Mesenchymal stem cell (in vitro differentiated cells and primary cell): ENCODE measurements around the gene RARS2.

Experiments used
- DNase-seq: peaks from one replicate; pipeline ENCODE4 v3.0.0-alpha.2; 2013
- H2AFZ ChIP-seq: one replicate; pipeline ENCODE4 v1.6.1; 2013; ENCODE audit warnings: low read depth, mild to moderate bottlenecking, control low read depth, inconsistent platforms, low read length, moderate library complexity
- H2AK5ac ChIP-seq: 2 replicates; pipeline ENCODE4 v1.6.1; 2013; ENCODE audit warnings: low read length, moderate library complexity, mild to moderate bottlenecking, inconsistent platforms; ENCODE audit not compliant: severe bottlenecking
- H2BK120ac ChIP-seq: one replicate; pipeline ENCODE4 v1.6.1; 2013; ENCODE audit warnings: low read depth, mild to moderate bottlenecking, inconsistent platforms, low read length, moderate library complexity
- H2BK12ac ChIP-seq, 2 experiments: one replicate each; pipeline ENCODE4 v1.6.1; 2013; ENCODE audit warnings: inconsistent platforms in 2 of 2, low read length in 2 of 2, mild to moderate bottlenecking in 2 of 2, moderate library complexity in 2 of 2, control low read depth in 1 of 2
- H2BK15ac ChIP-seq: one replicate; pipeline ENCODE4 v1.6.1; 2013; ENCODE audit warnings: mild to moderate bottlenecking, low read depth, inconsistent platforms; ENCODE audit not compliant: poor library complexity, severe bottlenecking
- H2BK5ac ChIP-seq: 2 replicates; pipeline ENCODE4 v1.6.1; 2013; ENCODE audit warnings: low read depth, mild to moderate bottlenecking, low read length, control low read depth, inconsistent platforms; ENCODE audit not compliant: poor library complexity, severe bottlenecking
- H3K14ac ChIP-seq, 2 experiments: one replicate each; pipeline ENCODE4 v1.6.1; 2013; ENCODE audit warnings: inconsistent platforms in 2 of 2, low read length in 2 of 2, control low read depth in 1 of 2, mild to moderate bottlenecking in 1 of 2, moderate library complexity in 1 of 2
- H3K18ac ChIP-seq, 2 experiments: one replicate each; pipeline ENCODE4 v1.6.1; 2013; ENCODE audit warnings: inconsistent platforms in 2 of 2, low read length in 2 of 2, control low read depth in 1 of 2, low read depth in 1 of 2, mild to moderate bottlenecking in 1 of 2
- H3K23ac ChIP-seq, 2 experiments: one replicate each; pipeline ENCODE4 v1.6.1; 2013; ENCODE audit warnings: inconsistent platforms in 2 of 2, low read length in 2 of 2, mild to moderate bottlenecking in 2 of 2, moderate library complexity in 2 of 2, control low read depth in 1 of 2
- H3K27ac ChIP-seq: 2 replicates; pipeline ENCODE4 v1.5.1; 2013; ENCODE audit warnings: mild to moderate bottlenecking, moderate library complexity, low read length, control low read depth, inconsistent platforms; ENCODE audit not compliant: poor library complexity, severe bottlenecking
- H3K27me3 ChIP-seq, 2 experiments: 2 replicates each; pipeline versions ENCODE4 v1.6.1 to v1.7.0; 2013; ENCODE audit warnings: low read length in 2 of 2, mild to moderate bottlenecking in 2 of 2, moderate library complexity in 2 of 2, control low read depth in 1 of 2, inconsistent platforms in 1 of 2; ENCODE audit not compliant: control insufficient read depth in 1 of 2, insufficient read depth in 1 of 2
- H3K36me3 ChIP-seq, 2 experiments: 2 replicates each; pipeline versions ENCODE4 v1.6.1 to v1.7.0; 2013; ENCODE audit warnings: low read length in 2 of 2, control low read depth in 1 of 2, inconsistent platforms in 1 of 2, low read depth in 1 of 2, mild to moderate bottlenecking in 1 of 2; ENCODE audit not compliant: insufficient read depth in 2 of 2, control insufficient read depth in 1 of 2
- H3K4ac ChIP-seq, 2 experiments: one replicate each; pipeline ENCODE4 v1.6.1; 2013; ENCODE audit warnings: inconsistent platforms in 2 of 2, low read length in 2 of 2, mild to moderate bottlenecking in 2 of 2, moderate library complexity in 2 of 2, control low read depth in 1 of 2, low read depth in 1 of 2
- H3K4me1 ChIP-seq: 2 replicates; pipeline ENCODE4 v1.6.1; 2013; ENCODE audit warnings: low read depth, low read length, control low read depth; ENCODE audit not compliant: control insufficient read depth, insufficient read depth
- H3K4me2 ChIP-seq: 2 replicates; pipeline ENCODE4 v1.6.1; 2013; ENCODE audit warnings: low read length, mild to moderate bottlenecking, inconsistent platforms; ENCODE audit not compliant: poor library complexity, severe bottlenecking
- H3K4me3 ChIP-seq, 2 experiments: 2 replicates each; pipeline versions ENCODE4 v1.5.1 to v1.7.0; 2013; ENCODE audit warnings: low read length in 2 of 2, mild to moderate bottlenecking in 2 of 2, control low read depth in 1 of 2, low read depth in 1 of 2; ENCODE audit not compliant: insufficient read depth in 1 of 2
- H3K79me1 ChIP-seq: replicated peaks from 2 replicates; pipeline ENCODE4 v1.6.1; 2013; ENCODE audit warnings: mild to moderate bottlenecking, control low read depth, low read length, inconsistent platforms; ENCODE audit not compliant: poor library complexity, severe bottlenecking
- H3K9ac ChIP-seq: 2 replicates; pipeline ENCODE4 v1.7.0; 2013; ENCODE audit warnings: mild to moderate bottlenecking, low read length, moderate library complexity
- H3K9me3 ChIP-seq: 2 replicates; pipeline ENCODE4 v1.7.0; 2013; ENCODE audit warnings: mild to moderate bottlenecking, low read length; ENCODE audit not compliant: control insufficient read depth
- H4K8ac ChIP-seq: one replicate; pipeline ENCODE4 v1.6.1; 2013; ENCODE audit warnings: inconsistent platforms, mild to moderate bottlenecking, low read length, moderate library complexity
- H4K91ac ChIP-seq: one replicate; pipeline ENCODE4 v1.6.1; 2013; ENCODE audit warnings: mild to moderate bottlenecking, low read length, inconsistent platforms
- WGBS: methylation state at CpG from one replicate; pipeline ENCODE4 v1.1.7; 2013; ENCODE audit warnings: mixed read lengths; 5-methylcytosine and 5-hydroxymethylcytosine counted together

RARS2 gene

DNA sequence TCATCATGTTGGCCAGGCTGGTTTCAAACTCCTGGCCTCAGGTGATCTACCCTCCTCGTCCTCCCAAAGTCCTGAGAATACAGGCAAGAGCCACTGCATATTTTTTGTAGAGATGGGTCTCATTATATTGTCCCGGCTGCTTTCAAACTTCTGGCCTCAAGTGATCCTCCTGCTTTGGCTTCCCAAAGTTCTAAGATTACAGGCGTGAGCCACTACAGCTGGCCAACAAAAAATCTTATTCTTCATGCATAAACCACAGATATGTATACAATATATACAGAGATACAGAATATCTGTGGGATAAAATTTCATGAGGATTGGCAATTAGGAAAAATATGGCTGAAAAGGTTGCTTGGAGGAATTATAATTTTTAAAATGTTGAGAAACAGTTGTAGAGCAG is 67.1 kb downstream of the RARS2 start:
- Histone ChIP-seq H2AFZ (no peak overlapping the region), H3K4me2 (no peak overlapping the region), H3K4me3 (no peak overlapping the region), H3K9ac (no peak overlapping the region), H4K91ac (no peak overlapping the region), H3K14ac (no peak overlapping the region), H3K23ac (no peak overlapping the region), H2BK15ac (no peak overlapping the region), H3K4me1 (peaks cover under 1% of the 10 kb centered on the region), H3K79me1 (peaks cover 11% of the 10 kb centered on the region), H4K8ac (no peak overlapping the region), H2BK5ac (no peak overlapping the region), H2BK12ac (no peak overlapping the region), H3K27me3 (no peaks in the 10 kb centered on the region), H2AK5ac (no peak overlapping the region), H3K9me3 (no peaks in the 10 kb centered on the region), H3K36me3 (peaks cover 13 to 78% of the 10 kb centered on the region in 2 experiments), H3K18ac (no peak overlapping the region), H3K4ac (no peak overlapping the region), H2BK120ac (no peak overlapping the region), H3K27ac (no peak overlapping the region)
- WGBS, result 92% methylated on average over 2 of the region's 3 CpGs
- DNase-seq, result no peak

DNA sequence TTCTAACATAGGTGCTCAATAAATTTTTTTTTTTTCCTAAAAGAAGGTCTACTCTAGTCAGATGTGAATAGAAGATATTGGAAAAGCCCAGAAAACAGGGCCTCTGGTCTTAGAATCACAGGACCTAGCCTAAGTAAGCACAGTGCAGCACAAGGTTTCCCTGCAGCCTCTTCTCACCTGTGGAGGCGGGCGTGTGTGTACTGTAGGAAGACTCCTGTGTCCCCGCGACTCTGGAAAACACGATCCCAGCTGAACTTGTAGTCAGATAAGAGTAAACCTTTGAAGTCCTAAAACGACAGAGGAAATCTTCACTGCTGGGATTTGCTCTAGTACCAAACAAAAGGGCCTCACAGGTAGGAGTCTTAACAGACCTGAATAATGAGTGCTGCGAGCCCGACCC is 71.3 kb downstream of the RARS2 start:
- no peaks in the 10 kb centered on the region for H3K27me3 ChIP-seq
- DNase-seq, result no peak
- H3K4me3 ChIP-seq, result no peak overlapping the region
- no peak overlapping the region for H2BK15ac ChIP-seq
- H3K18ac ChIP-seq, result no peak overlapping the region
- no peak overlapping the region for H3K23ac ChIP-seq
- H2BK12ac ChIP-seq, result no peak overlapping the region
- H2BK120ac ChIP-seq, result no peak overlapping the region
- no peak overlapping the region for H3K14ac ChIP-seq
- H3K9me3 ChIP-seq, result no peaks in the 10 kb centered on the region
- H4K8ac ChIP-seq, result no peak overlapping the region
- no peak overlapping the region for H2AK5ac ChIP-seq
- H3K79me1 ChIP-seq, result peaks cover 8% of the 10 kb centered on the region
- H3K4me2 ChIP-seq, result no peak overlapping the region
- no peak overlapping the region for H2AFZ ChIP-seq
- no peak overlapping the region for H4K91ac ChIP-seq
- no peak overlapping the region for H3K9ac ChIP-seq
- no peaks in the 10 kb centered on the region for H3K4me1 ChIP-seq
- H3K4ac ChIP-seq, result no peak overlapping the region
- WGBS, result 99% methylated on average over 8 of the region's 8 CpGs
- peaks cover 10 to 88% of the 10 kb centered on the region in 2 experiments for H3K36me3 ChIP-seq
- no peak overlapping the region for H3K27ac ChIP-seq
- no peak overlapping the region for H2BK5ac ChIP-seq

DNA sequence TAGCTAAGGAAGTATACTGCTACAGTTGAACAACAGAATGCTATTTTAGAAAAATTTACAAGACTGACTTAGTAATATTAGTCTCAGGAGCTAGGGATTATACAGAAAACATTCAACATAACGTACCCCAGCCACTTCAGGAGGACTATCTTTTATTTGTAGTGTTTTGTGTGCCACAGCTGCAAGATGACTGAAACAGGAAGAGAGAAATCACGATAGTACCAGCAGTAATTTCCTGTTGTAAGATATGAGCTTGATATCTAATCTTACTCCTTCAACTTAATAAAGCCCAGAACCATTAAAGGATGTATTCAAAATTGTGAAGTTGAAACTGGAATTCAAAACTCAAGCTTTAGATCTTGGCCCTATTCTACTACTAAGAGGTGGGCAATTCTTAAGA is 75.0 kb downstream of the RARS2 start:
- Histone ChIP-seq H3K14ac (no peak overlapping the region), H4K8ac (no peak overlapping the region), H3K4me1 (no peaks in the 10 kb centered on the region), H3K9ac (no peak overlapping the region), H2AFZ (no peak overlapping the region), H3K27me3 (no peaks in the 10 kb centered on the region), H3K4me2 (no peak overlapping the region), H2BK5ac (no peak overlapping the region), H2BK12ac (no peak overlapping the region), H3K4ac (no peak overlapping the region), H3K36me3 (peaks cover 14 to 94% of the 10 kb centered on the region in 2 experiments), H3K23ac (no peak overlapping the region), H3K27ac (no peak overlapping the region), H2BK15ac (no peak overlapping the region), H3K9me3 (no peaks in the 10 kb centered on the region), H3K4me3 (no peak overlapping the region), H3K18ac (no peak overlapping the region), H2BK120ac (no peak overlapping the region), H3K79me1 (peaks cover 5% of the 10 kb centered on the region), H4K91ac (no peak overlapping the region), H2AK5ac (no peak overlapping the region)
- WGBS, result no CpG with 5 or more reads among the region's 2 CpGs
- DNase-seq, result no peak

DNA sequence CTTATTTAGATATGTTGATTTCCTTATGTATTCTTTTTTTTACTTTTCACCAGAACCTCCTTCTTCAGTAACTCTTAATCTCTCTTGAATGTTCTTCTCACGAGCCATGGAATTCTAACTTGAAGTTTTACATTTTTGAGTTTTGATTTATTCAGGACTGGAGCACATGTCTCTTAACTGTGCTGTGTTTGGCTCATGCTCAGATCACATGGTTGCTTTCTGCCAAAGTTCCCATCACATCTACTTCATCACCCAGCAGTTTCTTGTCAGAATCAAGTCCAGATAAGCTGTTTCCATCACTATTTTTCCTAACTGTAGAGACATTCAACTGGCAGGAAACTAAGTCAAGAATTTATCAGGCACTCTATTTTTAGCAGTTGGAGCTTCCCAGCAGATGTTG is 85.3 kb downstream of the RARS2 start:
- no peak overlapping the region for H2BK120ac ChIP-seq
- WGBS, result no CpG with 5 or more reads among the region's 1 CpG
- no peak overlapping the region for H4K91ac ChIP-seq
- H3K18ac ChIP-seq, result no peak overlapping the region
- H2BK5ac ChIP-seq, result no peak overlapping the region
- no peak overlapping the region for H2AK5ac ChIP-seq
- peaks cover 0 to 90% of the 10 kb centered on the region in 2 experiments for H3K36me3 ChIP-seq
- no peak overlapping the region for H3K4me2 ChIP-seq
- no peak overlapping the region for H2BK15ac ChIP-seq
- H4K8ac ChIP-seq, result no peak overlapping the region
- H2AFZ ChIP-seq, result no peak overlapping the region
- peaks cover 1% of the 10 kb centered on the region for H3K4me1 ChIP-seq
- no peak overlapping the region for H2BK12ac ChIP-seq
- H3K9ac ChIP-seq, result no peak overlapping the region
- no peaks in the 10 kb centered on the region for H3K27me3 ChIP-seq
- H3K9me3 ChIP-seq, result no peaks in the 10 kb centered on the region
- H3K23ac ChIP-seq, result no peak overlapping the region
- peaks cover 6% of the 10 kb centered on the region for H3K79me1 ChIP-seq
- H3K14ac ChIP-seq, result no peak overlapping the region
- no peak overlapping the region for H3K4me3 ChIP-seq
- DNase-seq, result no peak
- H3K4ac ChIP-seq, result no peak overlapping the region
- H3K27ac ChIP-seq, result no peak overlapping the region
